OCI-LY7 (cell line): ENCODE data around the gene PRG3. TPM values are rescaled to one million over a fixed set of nuclear protein-coding genes. Genes with fewer than 3 reads are reported as not detected.

Experiments
- BruUV-seq: library from RNA; stranded (reverse); fragments of 400-500 nt; replicated peaks from 2 replicates; lab custom pipeline; 2021; lab: Mats Ljungman, UMichigan
- CTCF ChIA-PET: fragments of 300-600 bp; sonication (Branson Sonifier 250); formaldehyde crosslinking; loops from one replicate; lab custom pipeline; 2022; ENCODE audit warnings: antibody characterized with exemption; ENCODE audit not compliant: unreplicated experiment; lab: Charles Lee
- POLR2A ChIA-PET: fragments of 300-600 bp; sonication (Branson Sonifier 250); formaldehyde crosslinking; loops from one replicate; lab custom pipeline; 2022; ENCODE audit warnings: antibody characterized with exemption; lab: Charles Lee
- DNase-seq: peaks from one replicate; pipeline ENCODE4 v3.0.0-alpha.2; 2015; ENCODE audit warnings: low spot score
- H2AFZ ChIP-seq: fragments of 200-600 bp; sonication (generic), shearing (Covaris generic); 2 replicates; pipeline ENCODE4 v1.6.1; 2014; ENCODE audit warnings: mild to moderate bottlenecking, antibody characterized with exemption, low read length, moderate library complexity
- H3K27ac ChIP-seq: fragments of 200-600 bp; sonication (generic); 2 replicates; pipeline ENCODE4 v1.5.1; 2014; ENCODE audit warnings: mixed run types, low read depth, mild to moderate bottlenecking, moderate library complexity, low read length, inconsistent platforms; ENCODE audit not compliant: poor library complexity, severe bottlenecking
- H3K36me3 ChIP-seq: fragments of 200-600 bp; sonication (generic); 2 replicates; pipeline ENCODE4 v1.6.1; 2014; ENCODE audit warnings: mild to moderate bottlenecking, antibody characterized with exemption, low read length, moderate library complexity, mixed read lengths; ENCODE audit not compliant: insufficient read depth
- H3K4me1 ChIP-seq: fragments of 200-600 bp; sonication (generic); 2 replicates; pipeline ENCODE4 v1.5.1; 2014; ENCODE audit warnings: mild to moderate bottlenecking, low read length; ENCODE audit not compliant: insufficient read depth, poor library complexity, severe bottlenecking
- H3K4me2 ChIP-seq: fragments of 200-600 bp; sonication (generic); 2 replicates; pipeline ENCODE4 v1.6.1; 2014; ENCODE audit warnings: mild to moderate bottlenecking, low read length
- H3K4me3 ChIP-seq: fragments of 200-600 bp; sonication (generic); 2 replicates; pipeline ENCODE4 v1.5.1; 2014; ENCODE audit warnings: mild to moderate bottlenecking, low read depth, low read length; ENCODE audit not compliant: poor library complexity, severe bottlenecking
- H3K79me2 ChIP-seq: fragments of 200-600 bp; sonication (generic); 2 replicates; pipeline ENCODE4 v1.6.1; 2016; ENCODE audit warnings: low read depth, mild to moderate bottlenecking, low read length, moderate library complexity, mixed read lengths; ENCODE audit not compliant: insufficient read depth
- H3K9me2 ChIP-seq: fragments of 200-600 bp; sonication (generic); 2 replicates; pipeline ENCODE4 v1.6.1; 2016; ENCODE audit warnings: mild to moderate bottlenecking, low read length, mixed read lengths; ENCODE audit not compliant: insufficient read depth
- H3K9me3 ChIP-seq: fragments of 200-600 bp; sonication (generic); 2 replicates; pipeline ENCODE4 v1.6.1; 2014; ENCODE audit warnings: mild to moderate bottlenecking, mixed run types, low read length, mixed read lengths
- H4K20me1 ChIP-seq: fragments of 200-600 bp; sonication (generic); 2 replicates; pipeline ENCODE4 v1.6.1; 2014; ENCODE audit warnings: mild to moderate bottlenecking, antibody characterized with exemption, low read length, moderate library complexity, mixed read lengths; ENCODE audit not compliant: insufficient read depth
- CTCF ChIP-seq: fragments of 200-600 bp; sonication (generic); conservative IDR thresholded peaks from 2 replicates; pipeline ENCODE4 v1.5.1; 2014; ENCODE audit warnings: mild to moderate bottlenecking, antibody characterized with exemption, low read length, moderate library complexity, mixed read lengths
- EZH2phosphoT487 ChIP-seq: fragments of 200-600 bp; sonication (generic); IDR thresholded peaks from 2 replicates; pipeline ENCODE4 v1.6.1; 2018; ENCODE audit warnings: low read depth, borderline replicate concordance, mild to moderate bottlenecking, mixed run types, antibody characterized with exemption, low read length, moderate library complexity, mixed read lengths
- intact Hi-C: fragments of 100-400 bp; cut with micrococcal nuclease; formaldehyde crosslinking; loops from one replicate; pipeline ENCODE4 v1.10.0; 2022; ENCODE audit not compliant: unreplicated experiment
- total RNA-seq, 2 experiments: library from RNA; depleted of rRNA in 1 of 2; stranded (reverse); fragments of >200 nt in 1 of 2; shearing (Covaris generic) in 1 of 2; gene quantifications; 2 replicates each; pipeline ENCODE4 v1.2.3, GENCODE V29; 2014 to 2022

Gene PRG3
- total RNA-seq, 2 experiments from 2014 or later: not detected

- no peak overlapping the region for H3K27ac ChIP-seq
- peaks cover 96% of the 10 kb centered on the region for H3K36me3 ChIP-seq
- no peaks in the 10 kb centered on the region for H3K79me2 ChIP-seq
- CTCF ChIA-PET: no interaction called here
- no TSS peak for BruUV-seq
- H2AFZ ChIP-seq: no peak overlapping the region
- H3K4me1 ChIP-seq: peaks cover 2% of the 10 kb centered on the region
- intact Hi-C loops: no loop called here
- DNase-seq: no peak
- H3K4me3 ChIP-seq: no peak overlapping the region
- no peak overlapping the region for H3K4me2 ChIP-seq
- no peak for TF ChIP-seq CTCF
- no peak for TF ChIP-seq EZH2phosphoT487
- POLR2A ChIA-PET: interaction anchor here (0.6 to 0.7 kb wide), 3 partner anchors 89 to 97 kb away, joined by 3 to 4 read pairs (median 3); no protein-coding TSS in a partner anchor
- no peaks in the 10 kb centered on the region for H3K9me2 ChIP-seq
- no peaks in the 10 kb centered on the region for H3K9me3 ChIP-seq
- H4K20me1 ChIP-seq: no peaks in the 10 kb centered on the region
These were observed 38.2 kb upstream of the PRG3 start for GRCh38 chr11:57419146-57419545.

- intact Hi-C loops: no loop called here
- Histone ChIP-seq H2AFZ (no peak overlapping the region), H3K9me2 (no peaks in the 10 kb centered on the region), H3K9me3 (no peaks in the 10 kb centered on the region), H3K4me1 (no peaks in the 10 kb centered on the region), H3K27ac (no peak overlapping the region), H4K20me1 (no peaks in the 10 kb centered on the region), H3K79me2 (no peaks in the 10 kb centered on the region), H3K4me3 (no peak overlapping the region), H3K4me2 (no peak overlapping the region), H3K36me3 (peaks cover 97% of the 10 kb centered on the region)
- BruUV-seq: no TSS peak
- CTCF ChIA-PET: no interaction called here
- no peak for DNase-seq
- TF ChIP-seq CTCF (no peak), EZH2phosphoT487 (no peak)
- POLR2A ChIA-PET: interaction anchor here (1.4 to 1.6 kb wide), 2 partner anchors 8 to 11 kb away, joined by 3 to 7 read pairs; partner anchors contain the start of gene SLC43A3
These were observed 37.2 kb upstream of the PRG3 start for GRCh38 chr11:57418131-57418530.

- no TSS peak for BruUV-seq
- H3K4me3 ChIP-seq: no peak overlapping the region
- no peak for DNase-seq
- no peak for TF ChIP-seq EZH2phosphoT487
- no peak for TF ChIP-seq CTCF
- H3K9me3 ChIP-seq: no peaks in the 10 kb centered on the region
- H3K9me2 ChIP-seq: no peaks in the 10 kb centered on the region
- ChIA-PET POLR2A (interaction anchor here (1.6 kb wide), 1 partner anchor 12 kb away, joined by 3 read pairs; no protein-coding TSS in a partner anchor), CTCF (no interaction called here)
- no peaks in the 10 kb centered on the region for H4K20me1 ChIP-seq
- H3K4me2 ChIP-seq: no peak overlapping the region
- no peaks in the 10 kb centered on the region for H3K4me1 ChIP-seq
- no peak overlapping the region for H3K27ac ChIP-seq
- H3K79me2 ChIP-seq: no peaks in the 10 kb centered on the region
- peaks cover 98% of the 10 kb centered on the region for H3K36me3 ChIP-seq
- no peak overlapping the region for H2AFZ ChIP-seq
- intact Hi-C loops: no loop called here
These were observed 36.1 kb upstream of the PRG3 start for GRCh38 chr11:57417056-57417455.
